Endothelial cell of umbilical vein (primary cell): Measurements from ENCODE around the gene PRAMEF9.
"Not testable (repeated sequence)": the region's sequence is repeated elsewhere in the genome, so short reads cannot be mapped to it uniquely, and the experiment has no call there.

Experiments
- EZH2 ChIP-seq: IDR thresholded peaks from 2 replicates; pipeline ENCODE4 v1.6.1; 2012; ENCODE audit warnings: borderline replicate concordance, low read depth, mild to moderate bottlenecking, moderate library complexity, low read length, inconsistent platforms; ENCODE audit not compliant: severe bottlenecking
- POLR2A ChIP-seq: IDR thresholded peaks from 2 replicates; pipeline ENCODE4 v1.6.1; 2012; ENCODE audit warnings: low read depth, mild to moderate bottlenecking, control low read depth, low read length

DNA sequence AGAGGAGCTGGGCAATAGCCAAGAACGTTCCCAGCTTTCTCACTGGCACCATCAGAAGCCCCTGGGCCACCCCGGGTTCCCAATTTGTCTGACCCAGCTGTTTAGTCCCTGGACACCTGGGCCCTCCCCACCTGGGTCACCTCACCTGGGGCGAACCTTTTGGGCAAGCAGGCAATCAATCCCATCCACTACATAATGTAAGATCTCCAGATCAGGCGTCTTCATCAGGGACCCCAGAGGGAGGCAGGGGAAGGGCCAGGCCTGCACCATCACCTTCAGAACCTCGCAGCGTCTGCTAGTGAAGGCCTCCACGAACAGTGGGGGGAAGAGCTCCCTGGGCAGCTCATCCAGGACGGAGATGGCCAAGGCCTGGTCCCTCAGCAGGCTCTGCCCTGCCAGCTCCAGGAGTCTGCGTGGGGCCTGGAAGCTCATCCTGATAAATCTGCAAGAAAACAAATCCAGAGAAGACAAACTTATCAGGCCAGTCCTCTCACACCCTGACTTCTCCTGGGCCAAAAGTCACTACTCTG, 54.1 kb downstream of the PRAMEF9 start, which contains the start of gene PRAMEF18:
- not testable (repeated sequence) for TF ChIP-seq POLR2A, EZH2
